ENCODE results near the gene DBT.

GRCh38 chr1:100268202-100268601 is 18.6 kb upstream of the DBT start:
- TF ChIP-seq CTCF (IDR thresholded peaks at IDR 0.05) (no peak), POLR2A (IDR thresholded peaks at IDR 0.05) (no peak)

Measured in right lobe of liver (tissue), 4 donors.